GM21786 (cell line): ENCODE data around the gene MAP3K2.

Experiments
- ATAC-seq: cut with Tn5 transposase; IDR thresholded peaks from one replicate; pipeline ENCODE4 v1.9.1; 2021; ENCODE audit not compliant: unreplicated experiment

The MAP3K2 gene, protein sequence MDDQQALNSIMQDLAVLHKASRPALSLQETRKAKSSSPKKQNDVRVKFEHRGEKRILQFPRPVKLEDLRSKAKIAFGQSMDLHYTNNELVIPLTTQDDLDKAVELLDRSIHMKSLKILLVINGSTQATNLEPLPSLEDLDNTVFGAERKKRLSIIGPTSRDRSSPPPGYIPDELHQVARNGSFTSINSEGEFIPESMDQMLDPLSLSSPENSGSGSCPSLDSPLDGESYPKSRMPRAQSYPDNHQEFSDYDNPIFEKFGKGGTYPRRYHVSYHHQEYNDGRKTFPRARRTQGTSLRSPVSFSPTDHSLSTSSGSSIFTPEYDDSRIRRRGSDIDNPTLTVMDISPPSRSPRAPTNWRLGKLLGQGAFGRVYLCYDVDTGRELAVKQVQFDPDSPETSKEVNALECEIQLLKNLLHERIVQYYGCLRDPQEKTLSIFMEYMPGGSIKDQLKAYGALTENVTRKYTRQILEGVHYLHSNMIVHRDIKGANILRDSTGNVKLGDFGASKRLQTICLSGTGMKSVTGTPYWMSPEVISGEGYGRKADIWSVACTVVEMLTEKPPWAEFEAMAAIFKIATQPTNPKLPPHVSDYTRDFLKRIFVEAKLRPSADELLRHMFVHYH

DNA sequence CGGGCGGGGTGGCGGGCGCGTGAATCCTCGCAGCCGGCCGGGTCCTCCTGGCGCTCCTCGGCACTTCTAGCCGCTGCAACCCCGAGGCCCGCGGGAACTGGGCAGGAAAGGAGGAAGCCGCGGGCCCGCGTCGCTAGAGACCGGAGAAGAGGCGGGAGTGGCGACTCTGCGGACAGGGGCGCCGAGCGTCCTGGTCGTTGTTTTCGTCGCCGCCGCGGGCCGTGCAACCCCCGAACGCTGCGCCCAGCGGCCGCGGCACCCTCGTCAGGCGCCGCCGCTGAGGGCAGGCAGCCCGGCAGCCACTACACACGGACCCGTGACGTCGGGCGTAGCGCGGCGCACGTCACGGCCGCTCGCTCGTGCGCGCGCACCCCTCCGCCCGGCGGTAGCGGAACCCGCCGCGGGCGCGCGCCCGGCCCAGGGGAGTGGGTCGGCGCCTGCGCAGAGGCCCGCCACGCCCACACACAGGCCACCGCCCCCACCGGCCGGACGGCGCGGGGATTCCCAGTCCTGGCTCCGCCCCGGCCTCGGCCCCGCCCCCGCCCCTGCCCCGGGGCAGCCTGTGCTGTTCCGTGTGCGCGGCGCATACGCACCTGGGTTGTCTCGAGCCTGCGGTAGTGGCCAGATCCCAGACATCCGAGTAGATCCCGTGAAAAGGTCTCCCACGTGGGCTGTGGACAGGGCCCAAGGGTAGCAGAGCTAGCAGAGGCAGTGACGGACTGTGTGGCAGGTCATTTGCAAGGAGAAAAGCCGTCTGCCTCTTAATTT is at the start of gene MAP3K2:
MAP3K2 (minus strand) TSS at position 321 of the 768 bp plus-strand sequence. CDS start 44,846 bp downstream, outside the sequence.
- peak; percentile 65 for ATAC-seq

DNA sequence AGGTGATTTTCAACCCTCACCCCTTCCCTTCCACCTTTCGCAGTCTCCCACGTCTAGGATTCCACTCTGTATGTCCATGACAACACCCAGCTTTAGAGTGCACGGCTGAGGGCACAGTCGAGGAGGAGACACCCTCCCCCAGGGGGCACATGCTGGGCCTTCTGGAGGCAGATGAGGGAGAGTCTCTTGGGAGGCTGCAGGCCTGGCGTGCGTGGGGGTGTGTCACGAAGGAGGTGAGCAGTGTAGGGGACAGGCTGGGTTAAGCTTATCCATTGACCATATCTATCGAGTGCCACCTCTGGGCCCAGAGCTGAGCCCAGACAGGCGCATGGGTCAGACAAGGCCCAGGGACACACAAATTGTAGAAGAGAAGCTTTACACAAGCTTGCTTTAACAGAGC is 49.3 kb upstream of the MAP3K2 start:
- ATAC-seq, result no peak

DNA sequence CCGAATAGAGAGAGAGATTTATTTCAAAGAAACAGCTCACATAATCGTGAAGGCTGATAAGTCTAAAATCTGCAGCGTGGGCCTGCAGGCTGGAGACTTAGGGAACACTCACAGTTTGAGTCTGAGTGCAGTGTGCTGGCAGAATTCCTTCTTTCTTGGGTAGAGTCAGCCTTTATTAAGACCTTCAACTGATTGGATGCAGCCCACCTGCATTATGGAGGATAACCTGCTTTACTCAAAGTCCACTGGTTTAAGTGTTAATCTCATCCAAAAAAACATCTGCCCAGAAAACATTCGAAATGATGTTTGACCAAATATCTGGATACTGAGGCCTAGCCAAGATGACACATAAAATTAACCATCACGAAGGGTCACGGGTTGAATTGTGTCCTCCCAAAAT is 46.7 kb upstream of the MAP3K2 start:
- ATAC-seq, result no peak

DNA sequence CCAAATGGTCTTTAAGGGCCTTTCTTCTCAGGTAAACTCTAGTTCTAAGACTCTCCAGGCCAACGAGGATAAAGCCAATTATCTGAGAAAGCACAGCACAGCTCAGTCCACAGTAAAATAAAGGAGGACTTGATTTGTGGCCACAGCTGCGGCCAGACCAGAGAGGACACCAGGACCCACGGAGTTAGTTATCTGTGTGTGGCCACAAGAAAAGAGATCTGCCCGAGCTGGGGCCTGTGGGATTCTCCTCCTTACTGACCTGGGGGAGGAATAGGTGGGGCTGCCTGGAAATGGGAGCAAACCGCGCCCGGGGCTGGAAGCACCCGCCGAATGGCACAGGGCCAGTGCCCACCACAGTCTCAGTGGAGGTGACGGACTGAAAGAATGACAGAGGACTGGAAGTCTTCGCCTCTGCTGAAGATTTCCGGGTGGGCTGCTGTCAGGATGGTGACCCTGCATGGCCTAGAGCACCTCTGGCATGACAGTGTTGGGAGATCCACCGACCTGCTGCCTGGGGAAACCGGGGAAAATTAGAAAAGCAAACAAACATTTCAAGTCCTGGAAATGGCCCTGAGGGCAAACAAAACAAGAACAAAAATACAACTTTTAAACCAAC is 43.7 kb upstream of the MAP3K2 start:
- no peak for ATAC-seq

DNA sequence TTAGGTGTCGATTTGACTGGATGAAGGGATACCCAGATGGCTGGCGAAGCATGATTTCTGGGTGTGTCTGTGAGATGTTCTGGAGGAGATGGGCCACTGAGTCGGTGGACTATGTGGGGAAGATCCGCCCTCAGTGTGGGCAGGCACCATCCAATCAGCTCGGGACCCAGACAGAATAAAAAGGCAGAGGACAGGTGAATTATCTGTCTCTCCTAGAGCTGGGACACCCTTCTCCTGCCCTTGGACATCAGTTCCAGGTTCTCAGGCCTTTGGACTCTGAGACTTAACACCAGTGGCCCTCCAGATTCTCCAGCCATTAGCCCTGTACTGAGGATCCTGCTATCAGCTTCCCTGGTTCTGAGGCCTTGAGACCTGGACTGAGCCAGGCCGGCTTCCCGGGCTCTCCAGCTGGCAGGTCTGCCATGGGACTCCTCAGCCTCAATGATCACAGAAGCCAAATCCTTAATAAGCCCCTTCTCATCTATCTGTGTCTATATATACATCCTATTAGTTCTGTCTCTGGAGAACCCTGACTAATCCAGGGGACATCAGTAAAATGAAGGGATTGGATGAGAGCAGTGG is 42.2 kb upstream of the MAP3K2 start:
- ATAC-seq, result no peak

DNA sequence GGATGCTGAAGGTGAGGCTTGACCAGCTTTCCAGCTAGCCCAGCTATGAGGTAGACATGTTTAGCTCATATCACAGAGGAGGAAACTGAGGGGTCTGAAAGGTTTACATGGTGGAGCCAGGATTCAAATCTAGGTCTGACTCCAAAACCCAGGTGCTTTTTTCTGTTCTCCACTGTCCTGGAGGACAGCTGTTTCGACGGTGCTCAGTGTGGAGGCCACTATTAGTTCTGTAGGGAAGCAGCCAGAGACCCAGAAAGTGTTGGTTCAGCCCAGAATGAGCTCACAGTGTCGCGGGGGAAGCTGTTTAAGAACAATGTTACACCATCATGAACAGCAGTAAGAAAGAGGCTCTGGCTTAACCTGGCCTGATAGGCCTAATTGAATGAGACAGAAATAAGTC is 41.5 kb upstream of the MAP3K2 start:
- ATAC-seq, result no peak

DNA sequence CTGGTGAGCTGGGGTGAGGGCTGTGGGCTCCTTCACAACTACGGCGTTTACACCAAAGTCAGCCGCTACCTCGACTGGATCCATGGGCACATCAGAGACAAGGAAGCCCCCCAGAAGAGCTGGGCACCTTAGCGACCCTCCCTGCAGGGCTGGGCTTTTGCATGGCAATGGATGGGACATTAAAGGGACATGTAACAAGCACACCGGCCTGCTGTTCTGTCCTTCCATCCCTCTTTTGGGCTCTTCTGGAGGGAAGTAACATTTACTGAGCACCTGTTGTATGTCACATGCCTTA is 41.0 kb upstream of the MAP3K2 start:
- no peak for ATAC-seq

DNA sequence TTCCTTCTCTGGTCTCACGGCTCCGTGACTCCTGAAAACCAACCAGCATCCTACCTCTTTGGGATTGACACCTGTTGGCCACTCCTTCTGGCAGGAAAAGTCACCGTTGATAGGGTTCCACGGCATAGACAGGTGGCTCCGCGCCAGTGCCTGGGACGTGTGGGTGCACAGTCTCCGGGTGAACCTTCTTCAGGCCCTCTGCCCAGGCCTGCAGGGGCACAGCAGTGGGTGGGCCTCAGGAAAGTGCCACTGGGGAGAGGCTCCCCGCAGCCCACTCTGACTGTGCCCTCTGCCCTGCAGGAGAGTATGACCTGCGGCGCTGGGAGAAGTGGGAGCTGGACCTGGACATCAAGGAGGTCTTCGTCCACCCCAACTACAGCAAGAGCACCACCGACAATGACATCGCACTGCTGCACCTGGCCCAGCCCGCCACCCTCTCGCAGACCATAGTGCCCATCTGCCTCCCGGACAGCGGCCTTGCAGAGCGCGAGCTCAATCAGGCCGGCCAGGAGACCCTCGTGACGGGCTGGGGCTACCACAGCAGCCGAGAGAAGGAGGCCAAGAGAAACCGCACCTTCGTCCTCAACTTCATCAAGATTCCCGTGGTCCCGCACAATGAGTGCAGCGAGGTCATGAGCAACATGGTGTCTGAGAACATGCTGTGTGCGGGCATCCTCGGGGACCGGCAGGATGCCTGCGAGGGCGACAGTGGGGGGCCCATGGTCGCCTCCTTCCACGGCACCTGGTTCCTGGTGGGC is 40.5 kb upstream of the MAP3K2 start:
- no peak for ATAC-seq

DNA sequence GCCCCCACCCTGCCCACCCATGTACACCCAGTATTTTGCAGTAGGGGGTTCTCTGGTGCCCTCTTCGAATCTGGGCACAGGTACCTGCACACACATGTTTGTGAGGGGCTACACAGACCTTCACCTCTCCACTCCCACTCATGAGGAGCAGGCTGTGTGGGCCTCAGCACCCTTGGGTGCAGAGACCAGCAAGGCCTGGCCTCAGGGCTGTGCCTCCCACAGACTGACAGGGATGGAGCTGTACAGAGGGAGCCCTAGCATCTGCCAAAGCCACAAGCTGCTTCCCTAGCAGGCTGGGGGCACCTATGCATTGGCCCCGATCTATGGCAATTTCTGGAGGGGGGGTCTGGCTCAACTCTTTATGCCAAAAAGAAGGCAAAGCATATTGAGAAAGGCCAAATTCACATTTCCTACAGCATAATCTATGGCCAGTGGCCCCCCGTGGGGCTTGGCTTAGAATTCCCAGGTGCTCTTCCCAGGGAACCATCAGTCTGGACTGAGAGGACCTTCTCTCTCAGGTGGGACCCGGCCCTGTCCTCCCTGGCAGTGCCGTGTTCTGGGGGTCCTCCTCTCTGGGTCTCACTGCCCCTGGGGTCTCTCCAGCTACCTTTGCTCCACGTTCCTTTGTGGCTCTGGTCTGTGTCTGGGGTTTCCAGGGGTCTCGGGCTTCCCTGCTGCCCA is 39.7 kb upstream of the MAP3K2 start:
- no peak for ATAC-seq

DNA sequence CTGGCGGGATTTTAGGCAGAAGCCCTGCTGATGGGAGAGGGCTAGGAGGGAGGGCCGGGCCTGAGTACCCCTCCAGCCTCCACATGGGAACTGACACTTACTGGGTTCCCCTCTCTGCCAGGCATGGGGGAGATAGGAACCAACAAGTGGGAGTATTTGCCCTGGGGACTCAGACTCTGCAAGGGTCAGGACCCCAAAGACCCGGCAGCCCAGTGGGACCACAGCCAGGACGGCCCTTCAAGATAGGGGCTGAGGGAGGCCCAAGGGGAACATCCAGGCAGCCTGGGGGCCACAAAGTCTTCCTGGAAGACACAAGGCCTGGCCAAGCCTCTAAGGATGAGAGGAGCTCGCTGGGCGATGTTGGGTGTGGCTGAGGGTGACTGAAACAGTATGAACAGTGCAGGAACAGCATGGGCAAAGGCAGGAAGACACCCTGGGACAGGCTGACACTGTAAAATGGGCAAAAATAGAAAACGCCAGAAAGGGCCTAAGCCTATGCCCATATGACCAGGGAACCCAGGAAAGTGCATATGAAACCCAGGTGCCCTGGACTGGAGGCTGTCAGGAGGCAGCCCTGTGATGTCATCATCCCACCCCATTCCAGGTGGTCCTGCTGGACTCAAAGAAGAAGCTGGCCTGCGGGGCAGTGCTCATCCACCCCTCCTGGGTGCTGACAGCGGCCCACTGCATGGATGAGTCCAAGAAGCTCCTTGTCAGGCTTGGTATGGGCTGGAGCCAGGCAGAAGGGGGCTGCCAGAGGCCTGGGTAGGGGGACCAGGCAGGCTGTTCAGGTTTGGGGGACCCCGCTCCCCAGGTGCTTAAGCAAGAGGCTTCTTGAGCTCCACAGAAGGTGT is 39.0 kb upstream of the MAP3K2 start:
- ATAC-seq, result no peak

DNA sequence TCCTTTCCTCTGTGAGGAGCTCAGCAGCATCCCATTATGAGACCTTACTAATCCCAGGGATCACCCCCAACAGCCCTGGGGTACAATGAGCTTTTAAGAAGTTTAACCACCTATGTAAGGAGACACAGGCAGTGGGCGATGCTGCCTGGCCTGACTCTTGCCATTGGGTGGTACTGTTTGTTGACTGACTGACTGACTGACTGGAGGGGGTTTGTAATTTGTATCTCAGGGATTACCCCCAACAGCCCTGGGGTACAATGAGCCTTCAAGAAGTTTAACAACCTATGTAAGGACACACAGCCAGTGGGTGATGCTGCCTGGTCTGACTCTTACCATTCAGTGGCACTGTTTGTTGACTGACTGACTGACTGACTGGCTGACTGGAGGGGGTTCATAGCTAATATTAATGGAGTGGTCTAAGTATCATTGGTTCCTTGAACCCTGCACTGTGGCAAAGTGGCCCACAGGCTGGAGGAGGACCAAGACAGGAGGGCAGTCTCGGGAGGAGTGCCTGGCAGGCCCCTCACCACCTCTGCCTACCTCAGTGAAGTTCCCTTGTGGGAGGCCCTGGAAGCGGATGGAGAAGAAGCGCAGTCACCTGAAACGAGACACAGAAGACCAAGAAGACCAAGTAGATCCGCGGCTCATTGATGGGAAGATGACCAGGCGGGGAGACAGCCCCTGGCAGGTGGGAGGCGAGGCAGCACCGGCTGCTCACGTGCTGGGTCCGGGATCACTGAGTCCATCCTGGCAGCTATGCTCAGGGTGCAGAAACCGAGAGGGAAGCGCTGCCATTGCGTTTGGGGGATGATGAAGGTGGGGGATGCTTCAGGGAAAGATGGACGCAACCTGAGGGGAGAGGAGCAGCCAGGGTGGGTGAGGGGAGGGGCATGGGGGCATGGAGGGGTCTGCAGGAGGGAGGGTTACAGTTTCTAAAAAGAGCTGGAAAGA is 38.0 kb upstream of the MAP3K2 start:
- ATAC-seq, result no peak

DNA sequence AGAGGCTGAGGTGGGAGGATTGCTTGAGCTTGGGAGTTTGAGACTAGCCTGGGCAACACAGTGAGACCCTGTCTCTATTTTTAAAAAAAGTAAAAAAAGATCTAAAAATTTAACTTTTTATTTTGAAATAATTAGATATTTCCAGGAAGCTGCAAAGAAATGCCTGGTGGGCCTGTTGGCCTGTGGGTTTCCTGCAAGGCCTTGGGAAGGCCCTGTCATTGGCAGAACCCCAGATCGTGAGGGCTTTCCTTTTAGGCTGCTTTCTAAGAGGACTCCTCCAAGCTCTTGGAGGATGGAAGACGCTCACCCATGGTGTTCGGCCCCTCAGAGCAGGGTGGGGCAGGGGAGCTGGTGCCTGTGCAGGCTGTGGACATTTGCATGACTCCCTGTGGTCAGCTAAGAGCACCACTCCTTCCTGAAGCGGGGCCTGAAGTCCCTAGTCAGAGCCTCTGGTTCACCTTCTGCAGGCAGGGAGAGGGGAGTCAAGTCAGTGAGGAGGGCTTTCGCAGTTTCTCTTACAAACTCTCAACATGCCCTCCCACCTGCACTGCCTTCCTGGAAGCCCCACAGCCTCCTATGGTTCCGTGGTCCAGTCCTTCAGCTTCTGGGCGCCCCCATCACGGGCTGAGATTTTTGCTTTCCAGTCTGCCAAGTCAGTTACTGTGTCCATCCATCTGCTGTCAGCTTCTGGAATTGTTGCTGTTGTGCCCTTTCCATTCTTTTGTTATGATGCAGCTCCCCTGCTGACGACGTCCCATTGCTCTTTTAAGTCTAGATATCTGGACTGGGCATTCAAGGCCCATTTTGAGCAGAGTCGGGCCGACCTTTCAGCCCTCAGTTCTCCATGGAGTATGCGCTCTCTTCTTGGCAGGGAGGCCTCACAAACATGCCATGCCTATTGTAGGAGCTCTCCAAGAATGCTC is 37.1 kb upstream of the MAP3K2 start:
- ATAC-seq, result no peak

DNA sequence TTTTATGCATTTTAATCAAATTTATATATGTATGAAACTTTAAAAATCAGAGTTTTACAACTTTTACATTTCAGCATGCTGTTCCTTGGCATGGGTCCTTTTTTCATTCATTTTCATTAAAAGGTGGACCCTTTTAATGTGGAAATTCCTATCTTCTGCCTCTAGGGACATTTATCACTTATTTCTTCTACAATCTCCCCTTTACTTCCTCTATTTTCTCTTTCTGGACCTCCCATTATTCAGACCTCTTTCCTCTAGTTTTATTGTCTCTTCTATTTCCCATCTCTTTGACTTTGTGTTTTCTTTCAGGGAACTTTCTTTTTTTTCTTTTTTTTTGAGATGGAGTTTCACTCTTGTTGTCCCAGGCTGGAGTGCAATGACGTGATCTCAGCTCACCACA is 36.1 kb upstream of the MAP3K2 start:
- ATAC-seq, result no peak

DNA sequence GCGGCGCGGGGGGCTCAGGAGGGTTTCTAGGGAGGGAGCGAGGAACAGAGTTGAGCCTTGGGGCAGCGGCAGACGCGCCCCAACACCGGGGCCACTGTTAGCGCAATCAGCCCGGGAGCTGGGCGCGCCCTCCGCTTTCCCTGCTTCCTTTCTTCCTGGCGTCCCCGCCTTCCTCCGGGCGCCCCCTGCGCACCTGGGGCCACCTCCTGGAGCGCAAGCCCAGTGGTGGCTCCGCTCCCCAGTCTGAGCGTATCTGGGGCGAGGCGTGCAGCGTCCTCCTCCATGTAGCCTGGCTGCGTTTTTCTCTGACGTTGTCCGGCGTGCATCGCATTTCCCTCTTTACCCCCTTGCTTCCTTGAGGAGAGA is 35.7 kb upstream of the MAP3K2 start:
- no peak for ATAC-seq

DNA sequence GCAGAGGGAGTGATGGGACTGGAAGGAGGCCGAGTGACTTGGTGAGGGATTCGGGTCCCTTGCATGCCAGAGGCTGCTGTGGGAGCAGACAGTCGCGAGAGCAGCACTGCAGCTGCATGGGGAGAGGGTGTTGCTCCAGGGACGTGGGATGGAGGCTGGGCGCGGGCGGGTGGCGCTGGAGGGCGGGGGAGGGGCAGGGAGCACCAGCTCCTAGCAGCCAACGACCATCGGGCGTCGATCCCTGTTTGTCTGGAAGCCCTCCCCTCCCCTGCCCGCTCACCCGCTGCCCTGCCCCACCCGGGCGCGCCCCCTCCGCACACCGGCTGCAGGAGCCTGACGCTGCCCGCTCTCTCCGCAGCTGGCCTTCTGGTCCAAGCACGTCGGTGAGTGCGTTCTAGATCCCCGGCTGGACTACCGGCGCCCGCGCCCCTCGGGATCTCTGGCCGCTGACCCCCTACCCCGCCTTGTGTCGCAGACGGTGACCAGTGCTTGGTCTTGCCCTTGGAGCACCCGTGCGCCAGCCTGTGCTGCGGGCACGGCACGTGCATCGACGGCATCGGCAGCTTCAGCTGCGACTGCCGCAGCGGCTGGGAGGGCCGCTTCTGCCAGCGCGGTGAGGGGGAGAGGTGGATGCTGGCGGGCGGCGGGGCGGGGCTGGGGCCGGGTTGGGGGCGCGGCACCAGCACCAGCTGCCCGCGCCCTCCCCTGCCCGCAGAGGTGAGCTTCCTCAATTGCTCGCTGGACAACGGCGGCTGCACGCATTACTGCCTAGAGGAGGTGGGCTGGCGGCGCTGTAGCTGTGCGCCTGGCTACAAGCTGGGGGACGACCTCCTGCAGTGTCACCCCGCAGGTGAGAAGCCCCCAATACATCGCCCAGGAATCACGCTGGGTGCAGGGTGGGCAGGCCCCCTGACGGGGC is 35.0 kb upstream of the MAP3K2 start:
- no peak for ATAC-seq
